ENCODE measurements around the gene LARP1B. TPM values are rescaled to one million over a fixed set of nuclear protein-coding genes. Genes with fewer than 3 reads are reported as not detected.

LARP1B gene
- total and polyA plus RNA-seq, 2 of the 8 experiments (the other 6 are each of a cell fraction or from before 2014, with no cell fraction given): 10.6 to 47.0 TPM

- Histone ChIP-seq H4K8ac (ENCODE audit: extremely low read depth, insufficient read depth, low read length) (0 out of 2 replicates have a peak overlapping the region, but pooled peaks have one; percentile 97), H3K79me1 (ENCODE audit: low read depth, low read length) (no peaks in the 10 kb centered on the region), H3K4me3 (ENCODE audit: extremely low read depth in 1 of 4, insufficient read depth in 2 of 4, low read depth in 3 of 4, low read length in 4 of 4) (peak overlapping the region; percentile 59 to 81 (median 76)), H3K18ac (ENCODE audit: extremely low read depth, low read length) (peak overlapping the region; percentile 78; the same call in 1 of the 2 replicates), H3K56ac (replicated peaks; ENCODE audit: insufficient read length, low read depth, low read length) (no peak overlapping the region), H2AFZ (ENCODE audit: low read length) (peak overlapping the region; percentile 7; the same call in 1 of the 2 replicates), H3K27ac (ENCODE audit: low read depth, low read length) (peak overlapping the region; percentile 96), H3K9ac (replicated peaks in 1 of 4; ENCODE audit: extremely low read depth in 1 of 4, low read depth in 3 of 4, low read length in 3 of 4) (peak overlapping the region in 3 of 4 experiments; percentile 34 to 94 (median 91); a peak in 5 of 7 replicates), H2AK5ac (ENCODE audit: low read depth, low read length) (no peak overlapping the region), H3K9me3 (ENCODE audit: insufficient read depth in 2 of 2, low read depth in 1 of 2, low read length in 1 of 2) (no peaks in the 10 kb centered on the region), H3K14ac (ENCODE audit: insufficient read length) (no peak overlapping the region), H3K36me3 (ENCODE audit: control insufficient read depth in 2 of 4, insufficient read depth in 4 of 4, low read length in 3 of 4) (no peaks in the 10 kb centered on the region), H2BK20ac (ENCODE audit: low read length) (no peak overlapping the region; the same call in 1 of the 2 replicates), H3K79me2 (ENCODE audit: control insufficient read depth in 1 of 2, insufficient read depth in 2 of 2, low read length in 2 of 2) (peaks cover 11 to 30% of the 10 kb centered on the region in 2 experiments; a peak in 3 of 4 replicates), H2BK15ac (ENCODE audit: low read length) (no peak overlapping the region), H3K4me2 (ENCODE audit: insufficient read depth in 1 of 2, low read depth in 2 of 2, low read length in 2 of 2) (peak overlapping the region; percentile 74 to 91), H3K23ac (ENCODE audit: insufficient read length) (no peak overlapping the region), H3K4ac (replicated peaks; ENCODE audit: insufficient read length, low read depth, low read length) (no peak overlapping the region), H4K20me1 (replicated peaks in 1 of 2; ENCODE audit: control insufficient read depth in 1 of 2, insufficient read depth in 2 of 2, low read length in 2 of 2) (peaks cover 0 to 4% of the 10 kb centered on the region in 2 experiments), H2BK5ac (ENCODE audit: low read depth, low read length) (peak overlapping the region; percentile 87), H2BK120ac (replicated peaks; ENCODE audit: low read depth, low read length) (no peak overlapping the region), H3K4me1 (replicated peaks in 1 of 4; ENCODE audit: control insufficient read depth in 3 of 4, insufficient read depth in 4 of 4, low read length in 3 of 4) (peaks cover 0 to 8% (median under 1%) of the 10 kb centered on the region in 4 experiments; a peak in 4 of 7 replicates), H3K27me3 (replicated peaks in 1 of 4; ENCODE audit: control insufficient read depth in 3 of 4, extremely low read depth in 1 of 4, insufficient read depth in 3 of 4, low read length in 3 of 4) (no peaks in the 10 kb centered on the region), H3K23me2 (ENCODE audit: low read depth, low read length) (no peaks in the 10 kb centered on the region; the same call in 1 of the 2 replicates), H4K5ac (ENCODE audit: insufficient read length, low read depth, low read length) (peak overlapping the region; percentile 80), H2BK12ac (ENCODE audit: low read depth, low read length) (no peak overlapping the region; the same call in 1 of the 2 replicates), H4K91ac (replicated peaks; ENCODE audit: insufficient read length, low read length) (peak overlapping the region; percentile 44)
- ChIA-PET POLR2A (ENCODE audit: partially characterized antibody) (interaction anchor here (0.9 to 4.5 kb wide), 10 partner anchors 9 to 179 kb away, joined by 3 to 40 read pairs (median 5); partner anchors contain the start of genes ABHD18, MFSD8 and PLK4), CTCF (ENCODE audit: partially characterized antibody) (interaction anchor here (0.6 to 1.9 kb wide), 5 partner anchors 9 to 179 kb away, joined by 3 to 6 read pairs (median 3); partner anchors contain the start of gene PLK4)
- FAIRE-seq: no peak
- peak in 1 of 2 experiments; percentile 30 for DNase-seq (ENCODE audit: low read depth in 1 of 2, low spot score in 2 of 2)
- WGBS, 2 experiments (ENCODE audit: extremely low coverage in 1 of 2, insufficient coverage in 1 of 2, insufficient read length in 1 of 2, insufficient replicate concordance in 2 of 2, low coverage in 1 of 2, low lambda C conversion rate in 2 of 2, missing lambda C conversion rate in 1 of 2): 34% methylated on average over 21 of the region's 21 CpGs; no CpG with 5 or more reads in 1 of the 2 experiments
- TF ChIP-seq ASH2L (IDR thresholded peaks at IDR 0.05; ENCODE audit: low read length) (no peak), BCL11A (IDR thresholded peaks at IDR 0.05; ENCODE audit: low read depth in 2 of 2, low read length in 2 of 2) (no peak), TEAD4 (IDR thresholded peaks at IDR 0.05; ENCODE audit: low read depth, low read length) (no peak), GABPA (IDR thresholded peaks at IDR 0.05; ENCODE audit: borderline replicate concordance, insufficient read depth, low read length) (no peak), KDM1A (IDR thresholded peaks at IDR 0.05; ENCODE audit: borderline replicate concordance, low read length) (no peak), RBBP5 (IDR thresholded peaks at IDR 0.05; ENCODE audit: borderline replicate concordance, low read depth, low read length) (no peak), CREB1 (IDR thresholded peaks at IDR 0.05) (no peak), ZNF274 (IDR thresholded peaks at IDR 0.05; ENCODE audit: borderline replicate concordance, extremely low read depth, low read length) (no peak), RNF2 (IDR thresholded peaks at IDR 0.05; ENCODE audit: borderline replicate concordance, low read depth, low read length, missing control alignments, poor library complexity, severe bottlenecking) (no peak), CHD2 (IDR thresholded peaks at IDR 0.05; ENCODE audit: low read length) (no peak), SAP30 (IDR thresholded peaks at IDR 0.05; ENCODE audit: insufficient read depth, insufficient replicate concordance, low read length) (no peak), PHF8 (conservative IDR thresholded peaks at IDR 0.05; ENCODE audit: low read depth, low read length) (no peak)
Observed at GRCh38 chr4:128060121-128060698, 902 bp upstream of the LARP1B start.

All from H1 (cell line).